Keratinocyte (primary cell): ENCODE data around the gene LGALS16. TPM values are rescaled to one million over a fixed set of nuclear protein-coding genes. Genes with fewer than 3 reads are reported as not detected.
"Not testable (repeated sequence)": the region's sequence is repeated elsewhere in the genome, so short reads cannot be mapped to it uniquely, and the experiment has no call there.

Experiments
- DNase-seq: peaks from one replicate; pipeline ENCODE4 v3.0.0-alpha.2; 2011; ENCODE audit warnings: low read depth, missing footprints, low spot score
- FAIRE-seq: peaks from 2 replicates; lab custom pipeline; 2011; peaks lifted over from hg19 to GRCh38; lab: Jason Lieb, UNC
- H2AFZ ChIP-seq: 2 replicates; pipeline ENCODE4 v1.6.0; 2012; ENCODE audit warnings: low read length, control low read depth, inconsistent platforms; ENCODE audit not compliant: control insufficient read depth
- H3K27ac ChIP-seq: 2 replicates; pipeline ENCODE4 v1.5.1; 2011; ENCODE audit warnings: low read length; ENCODE audit not compliant: control insufficient read depth, insufficient read depth
- H3K27me3 ChIP-seq: 3 replicates; pipeline ENCODE4 v1.6.0; 2011; ENCODE audit warnings: low read length; ENCODE audit not compliant: control insufficient read depth, insufficient read depth; ENCODE audit errors: extremely low read depth
- H3K36me3 ChIP-seq, 2 experiments: 2 replicates in 1 of 2; 3 replicates in 1 of 2; pipeline ENCODE4 v1.5.1; 2011; ENCODE audit warnings: low read length in 2 of 2, mild to moderate bottlenecking in 1 of 2; ENCODE audit not compliant: control insufficient read depth in 2 of 2, insufficient read depth in 2 of 2; ENCODE audit errors: extremely low read depth in 1 of 2
- H3K4me1 ChIP-seq: 3 replicates; pipeline ENCODE4 v1.5.1; 2011; ENCODE audit warnings: low read length; ENCODE audit not compliant: control insufficient read depth, insufficient read depth; ENCODE audit errors: extremely low read depth
- H3K4me2 ChIP-seq: 3 replicates; pipeline ENCODE4 v1.6.0; 2011; ENCODE audit warnings: low read depth, low read length; ENCODE audit not compliant: control insufficient read depth, insufficient read depth; ENCODE audit errors: extremely low read depth
- H3K4me3 ChIP-seq, 3 experiments: fragments of 200-600 bp in 1 of 3; sonication (generic) in 1 of 3; 2 replicates in 2 of 3; 3 replicates in 1 of 3; pipeline ENCODE4 v1.5.1; 2011 to 2016; ENCODE audit warnings: low read length in 3 of 3, mild to moderate bottlenecking in 3 of 3, control low read depth in 2 of 3, inconsistent platforms in 1 of 3, low read depth in 1 of 3, mixed read lengths in 1 of 3, mixed run types in 1 of 3, moderate library complexity in 1 of 3; ENCODE audit not compliant: control insufficient read depth in 2 of 3, insufficient read depth in 2 of 3; ENCODE audit errors: extremely low read depth in 1 of 3
- H3K79me2 ChIP-seq: 2 replicates; pipeline ENCODE4 v1.6.0; 2012; ENCODE audit warnings: low read length; ENCODE audit not compliant: control insufficient read depth, insufficient read depth
- H3K9ac ChIP-seq: 3 replicates; pipeline ENCODE4 v1.6.0; 2011; ENCODE audit warnings: low read length; ENCODE audit not compliant: control insufficient read depth, insufficient read depth; ENCODE audit errors: extremely low read depth
- H3K9me1 ChIP-seq: 3 replicates; pipeline ENCODE4 v1.6.0; 2011; ENCODE audit warnings: low read length; ENCODE audit not compliant: control insufficient read depth, insufficient read depth; ENCODE audit errors: extremely low read depth
- H3K9me3 ChIP-seq: 2 replicates; pipeline ENCODE4 v1.5.1; 2012; ENCODE audit warnings: low read depth, low read length; ENCODE audit not compliant: control insufficient read depth
- H4K20me1 ChIP-seq: 3 replicates; pipeline ENCODE4 v1.6.0; 2011; ENCODE audit warnings: low read length; ENCODE audit not compliant: control insufficient read depth, insufficient read depth; ENCODE audit errors: extremely low read depth
- CTCF ChIP-seq, 3 experiments: IDR thresholded peaks in 1 of 3; conservative IDR thresholded peaks in 1 of 3; optimal IDR thresholded peaks in 1 of 3; 2 replicates in 2 of 3; 3 replicates in 1 of 3; pipeline versions ENCODE3 to v1.5.1; 2011; ENCODE audit warnings: low read length in 3 of 3, mild to moderate bottlenecking in 3 of 3, moderate library complexity in 2 of 3, control low read depth in 1 of 3, inconsistent platforms in 1 of 3; ENCODE audit not compliant: insufficient read depth in 2 of 3; ENCODE audit errors: extremely low read depth in 1 of 3
- EZH2 ChIP-seq: IDR thresholded peaks from one replicate; pipeline ENCODE4 v1.6.1; 2012; ENCODE audit warnings: inconsistent platforms, mild to moderate bottlenecking, low read length, moderate library complexity
- dilution Hi-C: fragments of 300-500 bp; cut with MboI; formaldehyde crosslinking; loops from one replicate; pipeline ENCODE4 v1.7.0; 2020; ENCODE audit warnings: low sequenced_read_pairs; ENCODE audit not compliant: extremely low pct_ligation_motif_present
- polyA plus RNA-seq, 5 experiments: library from polyadenylated mRNA; depleted of rRNA in 3 of 5; stranded (reverse) in 3 of 5; stranded (forward) in 1 of 5; unstranded in 1 of 5; fragments of >200 nt; gene quantifications; 1 replicate in 1 of 5; 2 replicates in 3 of 5; 3 replicates in 1 of 5; pipeline versions ENCODE4 v1.2.1 to v1.2.3, GENCODE V29; 2011 to 2012; ENCODE audit warnings: missing spikeins in 2 of 5, low read depth in 1 of 5, low replicate concordance in 1 of 5

Gene LGALS16
- polyA plus RNA-seq, 1 donor (not counting 4 experiments of a cell fraction or from before 2014, with no cell fraction given) = not detected

- H3K27me3 ChIP-seq = no peaks in the 10 kb centered on the region
- FAIRE-seq (no peak), DNase-seq (no peak)
- no peak overlapping the region for H3K27ac ChIP-seq
- no peaks in the 10 kb centered on the region for H3K36me3 ChIP-seq
- dilution Hi-C loops = no loop called here
- H4K20me1 ChIP-seq = no peaks in the 10 kb centered on the region
- TF ChIP-seq EZH2 (no peak), CTCF (optimal IDR thresholded peaks at IDR 0.05 in 1 of 3, IDR thresholded peaks at IDR 0.05 in 1 of 3, conservative IDR thresholded peaks at IDR 0.05 in 1 of 3; ENCODE audit: extremely low read depth in 1 of 3, insufficient read depth in 2 of 3, low read length in 3 of 3) (no peak)
- H3K9me1 ChIP-seq = no peaks in the 10 kb centered on the region
- H3K9me3 ChIP-seq = no peaks in the 10 kb centered on the region
- H3K79me2 ChIP-seq = no peaks in the 10 kb centered on the region
- no peak overlapping the region for H3K4me2 ChIP-seq
- H3K4me1 ChIP-seq = no peaks in the 10 kb centered on the region
- H3K9ac ChIP-seq = no peak overlapping the region
- no peak overlapping the region for H2AFZ ChIP-seq
- no peak overlapping the region for H3K4me3 ChIP-seq
These were observed 38.0 kb upstream of the LGALS16 start for GRCh38 chr19:39617745-39618144.

GRCh38 chr19:39623946-39624345 is 31.8 kb upstream of the LGALS16 start:
- Histone ChIP-seq H3K36me3 (no peaks in the 10 kb centered on the region), H3K9me3 (no peaks in the 10 kb centered on the region), H3K27me3 (no peaks in the 10 kb centered on the region), H3K4me3 (no peak overlapping the region), H4K20me1 (no peaks in the 10 kb centered on the region), H3K9ac (no peak overlapping the region), H3K4me2 (no peak overlapping the region), H3K79me2 (no peaks in the 10 kb centered on the region), H2AFZ (no peak overlapping the region), H3K27ac (no peak overlapping the region), H3K9me1 (no peaks in the 10 kb centered on the region), H3K4me1 (no peaks in the 10 kb centered on the region)
- TF ChIP-seq CTCF (optimal IDR thresholded peaks at IDR 0.05 in 1 of 3, IDR thresholded peaks at IDR 0.05 in 1 of 3, conservative IDR thresholded peaks at IDR 0.05 in 1 of 3; ENCODE audit: extremely low read depth in 1 of 3, insufficient read depth in 2 of 3, low read length in 3 of 3) = no peak
- TF ChIP-seq EZH2 = no peak
- dilution Hi-C loops = no loop called here
- DNase-seq (no peak), FAIRE-seq (no peak)

- H3K9me1 ChIP-seq, H3K4me3 ChIP-seq, H3K27me3 ChIP-seq, FAIRE-seq, DNase-seq, dilution Hi-C loops, H3K79me2 ChIP-seq, H3K9me3 ChIP-seq, H3K4me1 ChIP-seq, H3K36me3 ChIP-seq, H2AFZ ChIP-seq, H3K9ac ChIP-seq, H4K20me1 ChIP-seq, H3K4me2 ChIP-seq, H3K27ac ChIP-seq: not testable (repeated sequence)
These were observed 28.1 kb upstream of the LGALS16 start for GRCh38 chr19:39627631-39628030.
